ENCODE results near the gene TSPAN5.

- TF ChIP-seq, protein P1, sequence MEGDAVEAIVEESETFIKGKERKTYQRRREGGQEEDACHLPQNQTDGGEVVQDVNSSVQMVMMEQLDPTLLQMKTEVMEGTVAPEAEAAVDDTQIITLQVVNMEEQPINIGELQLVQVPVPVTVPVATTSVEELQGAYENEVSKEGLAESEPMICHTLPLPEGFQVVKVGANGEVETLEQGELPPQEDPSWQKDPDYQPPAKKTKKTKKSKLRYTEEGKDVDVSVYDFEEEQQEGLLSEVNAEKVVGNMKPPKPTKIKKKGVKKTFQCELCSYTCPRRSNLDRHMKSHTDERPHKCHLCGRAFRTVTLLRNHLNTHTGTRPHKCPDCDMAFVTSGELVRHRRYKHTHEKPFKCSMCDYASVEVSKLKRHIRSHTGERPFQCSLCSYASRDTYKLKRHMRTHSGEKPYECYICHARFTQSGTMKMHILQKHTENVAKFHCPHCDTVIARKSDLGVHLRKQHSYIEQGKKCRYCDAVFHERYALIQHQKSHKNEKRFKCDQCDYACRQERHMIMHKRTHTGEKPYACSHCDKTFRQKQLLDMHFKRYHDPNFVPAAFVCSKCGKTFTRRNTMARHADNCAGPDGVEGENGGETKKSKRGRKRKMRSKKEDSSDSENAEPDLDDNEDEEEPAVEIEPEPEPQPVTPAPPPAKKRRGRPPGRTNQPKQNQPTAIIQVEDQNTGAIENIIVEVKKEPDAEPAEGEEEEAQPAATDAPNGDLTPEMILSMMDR (conservative IDR thresholded peaks at IDR 0.05) = no peak
- no peak for TF ChIP-seq ZFX (IDR thresholded peaks at IDR 0.05)
These were observed 206.3 kb downstream of the TSPAN5 start for GRCh38 chr4:98452091-98452490.
